GM13976 (cell line): ENCODE data around the gene FEM1C.

Experiments used
- DNase-seq: peaks from one replicate; pipeline ENCODE4 v3.0.0; 2012; ENCODE audit warnings: low spot score
- in situ Hi-C: fragments of 300-500 bp; cut with MboI; formaldehyde crosslinking; loops from one replicate; pipeline ENCODE4 v1.12.0; 2022; ENCODE audit warnings: low sequenced_read_pairs, mixed read lengths, inconsistent platforms; ENCODE audit not compliant: unreplicated experiment
- TF ChIP-seq, protein P1 (sequence below): IDR thresholded peaks from 2 replicates; pipeline ENCODE4 v1.5.1; 2012; ENCODE audit warnings: borderline replicate concordance, mild to moderate bottlenecking; ENCODE audit not compliant: insufficient read depth; ENCODE audit errors: extremely low read depth, missing control alignments, control extremely low read depth

FEM1C gene

DNA sequence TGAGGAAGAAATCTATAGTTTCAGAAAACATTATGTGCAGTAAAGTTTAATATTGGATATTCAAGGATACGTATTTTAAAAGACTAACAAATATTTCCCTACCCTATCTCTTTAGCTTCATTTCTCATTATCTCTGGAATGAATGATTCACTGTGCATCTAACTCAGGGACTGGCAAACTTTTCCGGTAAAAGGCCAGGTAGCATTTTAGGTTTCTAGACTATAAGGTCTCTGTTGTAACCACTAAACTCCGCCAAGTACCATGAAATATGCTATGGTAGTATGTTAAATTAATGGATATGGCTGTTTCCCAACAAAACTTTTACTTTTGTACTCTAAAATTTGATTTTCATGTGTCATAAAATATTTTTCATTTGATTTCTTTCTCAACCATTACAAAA is 13.2 kb downstream of the FEM1C start:
- in situ Hi-C loops = no loop called here

GRCh38 chr5:115530426-115530825 is 14.1 kb downstream of the FEM1C start:
- no peak for DNase-seq
- in situ Hi-C loops = no loop called here
- TF ChIP-seq, protein P1, sequence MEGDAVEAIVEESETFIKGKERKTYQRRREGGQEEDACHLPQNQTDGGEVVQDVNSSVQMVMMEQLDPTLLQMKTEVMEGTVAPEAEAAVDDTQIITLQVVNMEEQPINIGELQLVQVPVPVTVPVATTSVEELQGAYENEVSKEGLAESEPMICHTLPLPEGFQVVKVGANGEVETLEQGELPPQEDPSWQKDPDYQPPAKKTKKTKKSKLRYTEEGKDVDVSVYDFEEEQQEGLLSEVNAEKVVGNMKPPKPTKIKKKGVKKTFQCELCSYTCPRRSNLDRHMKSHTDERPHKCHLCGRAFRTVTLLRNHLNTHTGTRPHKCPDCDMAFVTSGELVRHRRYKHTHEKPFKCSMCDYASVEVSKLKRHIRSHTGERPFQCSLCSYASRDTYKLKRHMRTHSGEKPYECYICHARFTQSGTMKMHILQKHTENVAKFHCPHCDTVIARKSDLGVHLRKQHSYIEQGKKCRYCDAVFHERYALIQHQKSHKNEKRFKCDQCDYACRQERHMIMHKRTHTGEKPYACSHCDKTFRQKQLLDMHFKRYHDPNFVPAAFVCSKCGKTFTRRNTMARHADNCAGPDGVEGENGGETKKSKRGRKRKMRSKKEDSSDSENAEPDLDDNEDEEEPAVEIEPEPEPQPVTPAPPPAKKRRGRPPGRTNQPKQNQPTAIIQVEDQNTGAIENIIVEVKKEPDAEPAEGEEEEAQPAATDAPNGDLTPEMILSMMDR = no peak

More for the DNA sequence above, 13.2 kb downstream of the FEM1C start:
- no peak for DNase-seq
- TF ChIP-seq, protein P1 = no peak

GRCh38 chr5:115526604-115527003 is 18.0 kb downstream of the FEM1C start:
- in situ Hi-C loops = no loop called here
- no peak for DNase-seq
- TF ChIP-seq, protein P1 = no peak

GRCh38 chr5:115524199-115524847 is 20.3 kb downstream of the FEM1C start:
- DNase-seq = no peak
- in situ Hi-C loops = no loop called here
- TF ChIP-seq, protein P1 = no peak

DNA sequence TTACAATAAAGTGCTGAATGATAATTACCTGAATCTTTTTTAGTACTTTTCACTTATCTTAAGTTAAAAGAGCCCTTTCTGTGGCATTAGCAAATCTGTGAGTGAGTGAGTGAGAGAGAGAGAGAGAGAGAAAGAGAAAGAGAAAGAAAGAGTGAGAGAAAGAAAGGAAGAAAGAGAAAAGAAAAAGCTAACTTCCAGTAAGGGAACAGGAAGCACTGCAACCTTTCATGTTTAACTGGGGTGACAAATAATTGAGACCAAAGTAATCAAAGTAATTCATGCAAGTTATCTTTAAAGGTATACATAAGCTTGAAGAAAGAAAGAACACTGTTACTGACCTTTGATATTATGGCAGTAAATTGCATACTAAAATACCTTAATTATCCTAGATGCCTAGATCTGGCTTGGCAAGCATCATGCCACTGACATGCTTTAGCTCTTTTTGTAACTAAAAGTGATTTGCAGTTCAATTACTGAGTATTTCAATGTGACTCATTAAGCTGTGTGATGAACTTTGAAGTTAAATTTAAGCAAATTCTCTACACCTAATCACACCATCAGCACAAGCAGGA is 21.7 kb downstream of the FEM1C start:
- in situ Hi-C loops = no loop called here
- TF ChIP-seq, protein P1 = no peak

DNA sequence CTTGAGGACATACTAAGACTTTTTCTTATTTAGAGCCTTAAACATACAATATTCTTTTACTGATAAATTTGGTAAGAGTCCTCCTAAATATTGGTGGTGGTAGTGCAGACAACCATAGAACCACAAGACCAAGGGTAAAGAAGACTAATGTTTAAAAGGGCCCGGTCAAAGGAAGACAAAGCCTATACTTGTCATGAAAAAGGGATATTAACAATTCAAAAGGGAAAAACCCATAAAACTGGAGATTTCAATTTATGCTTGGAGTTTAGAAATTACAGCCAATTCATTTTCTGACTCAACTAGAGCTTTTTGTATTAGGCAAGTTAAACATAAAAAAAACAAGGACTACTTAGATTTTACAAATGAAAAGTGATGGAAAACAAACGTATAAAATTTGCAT is 24.4 kb downstream of the FEM1C start:
- in situ Hi-C loops = no loop called here
- TF ChIP-seq, protein P1 = no peak
- DNase-seq = no peak

More for the DNA sequence above, 21.7 kb downstream of the FEM1C start:
- DNase-seq = no peak
